GM19372 (cell line): ENCODE data around the gene ERP29.
"Not testable (repeated sequence)": the region's sequence is repeated elsewhere in the genome, so short reads cannot be mapped to it uniquely, and the experiment has no call there.

ENCODE experiments used
- ATAC-seq: cut with Tn5 transposase; IDR thresholded peaks from one replicate; pipeline ENCODE4 v1.9.1; 2021; ENCODE audit warnings: mild to moderate bottlenecking, low read depth, moderate library complexity; ENCODE audit not compliant: unreplicated experiment

Gene ERP29

GRCh38 chr12:112031472-112031871, 18.2 kb downstream of the ERP29 start:
- no peak for ATAC-seq

GRCh38 chr12:112032292-112032691, 19.1 kb downstream of the ERP29 start:
- no peak for ATAC-seq

- no peak for ATAC-seq
These were observed 22.1 kb downstream of the ERP29 start for GRCh38 chr12:112035219-112035785.

- ATAC-seq: not testable (repeated sequence)
These were observed 23.4 kb downstream of the ERP29 start for GRCh38 chr12:112036614-112037013.

- no peak for ATAC-seq
These were observed 32.8 kb downstream of the ERP29 start for GRCh38 chr12:112046003-112046402.

GRCh38 chr12:112049351-112049750, 36.1 kb downstream of the ERP29 start:
- no peak for ATAC-seq

- ATAC-seq: no peak
These were observed 47.9 kb downstream of the ERP29 start for GRCh38 chr12:112061137-112061536.

GRCh38 chr12:112063273-112063672, 50.0 kb downstream of the ERP29 start:
- ATAC-seq: no peak

- ATAC-seq: no peak
These were observed 53.3 kb downstream of the ERP29 start for GRCh38 chr12:112066566-112066965.
